Calu3 (cell line): Measurements from ENCODE around the gene KIF26B. TPM values are rescaled to one million over a fixed set of nuclear protein-coding genes. Genes with fewer than 3 reads are reported as not detected.

Experiments used
- BruUV-seq: library from RNA; stranded (reverse); fragments of 400-500 nt; replicated peaks from 2 replicates; lab custom pipeline; 2021; lab: Mats Ljungman, UMichigan
- CTCF ChIA-PET: fragments of 300-600 bp; sonication (Branson Sonifier 250); formaldehyde crosslinking; loops from one replicate; lab custom pipeline; 2022; ENCODE audit warnings: antibody characterized with exemption; lab: Charles Lee
- DNase-seq: peaks from one replicate; pipeline ENCODE4 v3.0.0; 2022
- H3K27ac Mint-ChIP-seq: one replicate; pipeline ENCODE4 v1.8.0; 2022; ENCODE audit warnings: mixed read lengths; ENCODE audit not compliant: unreplicated experiment
- H3K27me3 Mint-ChIP-seq: one replicate; pipeline ENCODE4 v1.8.0; 2022; ENCODE audit warnings: mixed read lengths; ENCODE audit not compliant: unreplicated experiment
- H3K36me3 Mint-ChIP-seq: one replicate; pipeline ENCODE4 v1.8.0; 2022; ENCODE audit warnings: mild to moderate bottlenecking, moderate library complexity, mixed read lengths; ENCODE audit not compliant: insufficient read depth, unreplicated experiment
- H3K4me1 Mint-ChIP-seq: one replicate; pipeline ENCODE4 v1.8.0; 2022; ENCODE audit warnings: mild to moderate bottlenecking, low read depth, mixed read lengths; ENCODE audit not compliant: unreplicated experiment
- H3K4me3 Mint-ChIP-seq: one replicate; pipeline ENCODE4 v1.8.0; 2022; ENCODE audit warnings: mild to moderate bottlenecking, low read depth, moderate library complexity, mixed read lengths; ENCODE audit not compliant: unreplicated experiment
- H3K9me3 Mint-ChIP-seq: one replicate; pipeline ENCODE4 v1.8.0; 2022; ENCODE audit warnings: low read depth, mixed read lengths; ENCODE audit not compliant: unreplicated experiment
- intact Hi-C: fragments of 100-400 bp; cut with micrococcal nuclease; formaldehyde crosslinking; loops from one replicate; pipeline ENCODE4 v1.10.0; 2022; ENCODE audit not compliant: unreplicated experiment
- total RNA-seq: library from RNA; stranded (reverse); gene quantifications from 2 replicates; pipeline ENCODE4 v1.2.3, GENCODE V29; 2022
- TF ChIP-seq, protein P1 (sequence below): fragments of 200-600 bp; IDR thresholded peaks from one replicate; pipeline ENCODE4 v1.8.0; 2022; ENCODE audit warnings: antibody characterized with exemption; ENCODE audit not compliant: unreplicated experiment

The KIF26B gene
- total RNA-seq, 1 experiment from 2014 or later = 1.1 TPM

DNA sequence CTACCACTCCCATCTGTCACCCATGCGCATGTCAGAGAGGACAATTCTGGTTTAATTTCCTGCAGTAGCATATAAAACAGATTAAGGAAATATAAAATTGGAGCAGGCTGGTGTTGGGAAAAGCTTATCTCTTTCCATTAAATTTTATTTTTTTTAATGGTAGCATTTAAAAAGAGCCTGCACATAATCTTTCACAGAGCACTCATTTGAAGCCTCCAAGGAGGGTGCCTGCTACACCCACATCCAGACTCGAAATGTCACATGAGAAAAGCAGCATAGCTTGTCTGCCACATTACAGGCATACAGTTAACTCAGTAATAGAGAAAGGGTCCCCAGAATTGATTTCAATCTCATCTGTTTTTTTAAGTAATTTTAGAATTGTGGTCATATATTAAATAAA is 599.0 kb downstream of the KIF26B start:
- intact Hi-C loops = no loop called here
- H3K4me3 Mint-ChIP-seq = no peak overlapping the region

DNA sequence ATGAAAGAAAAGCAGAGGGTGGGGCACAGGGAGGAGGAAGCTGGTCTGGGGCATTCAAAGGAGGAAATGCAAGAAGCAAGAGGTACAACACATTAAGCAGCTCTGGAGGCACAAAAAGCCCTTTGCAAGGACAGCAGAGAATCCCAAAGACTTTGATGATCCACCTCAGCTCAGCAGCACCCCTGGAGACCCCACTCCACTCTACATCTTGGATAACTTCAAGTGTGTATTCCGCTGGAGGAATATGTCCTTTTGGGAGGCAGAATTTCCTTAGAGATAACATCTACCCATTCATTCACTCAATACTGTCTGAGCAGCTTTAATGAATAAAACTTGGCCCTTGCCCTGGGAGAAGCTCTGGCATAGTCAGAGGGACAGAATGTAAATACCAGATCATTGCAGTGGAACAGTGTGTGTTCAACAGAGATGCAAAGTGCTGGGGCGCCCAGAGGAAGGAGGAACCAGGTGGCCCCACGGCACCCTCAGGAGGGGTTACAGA is 599.7 kb downstream of the KIF26B start:
- H3K4me3 Mint-ChIP-seq = no peak overlapping the region
- DNase-seq = no peak
- H3K27ac Mint-ChIP-seq = no peak overlapping the region
- peaks cover 5% of the 10 kb centered on the region for H3K36me3 Mint-ChIP-seq
- TF ChIP-seq, protein P1, sequence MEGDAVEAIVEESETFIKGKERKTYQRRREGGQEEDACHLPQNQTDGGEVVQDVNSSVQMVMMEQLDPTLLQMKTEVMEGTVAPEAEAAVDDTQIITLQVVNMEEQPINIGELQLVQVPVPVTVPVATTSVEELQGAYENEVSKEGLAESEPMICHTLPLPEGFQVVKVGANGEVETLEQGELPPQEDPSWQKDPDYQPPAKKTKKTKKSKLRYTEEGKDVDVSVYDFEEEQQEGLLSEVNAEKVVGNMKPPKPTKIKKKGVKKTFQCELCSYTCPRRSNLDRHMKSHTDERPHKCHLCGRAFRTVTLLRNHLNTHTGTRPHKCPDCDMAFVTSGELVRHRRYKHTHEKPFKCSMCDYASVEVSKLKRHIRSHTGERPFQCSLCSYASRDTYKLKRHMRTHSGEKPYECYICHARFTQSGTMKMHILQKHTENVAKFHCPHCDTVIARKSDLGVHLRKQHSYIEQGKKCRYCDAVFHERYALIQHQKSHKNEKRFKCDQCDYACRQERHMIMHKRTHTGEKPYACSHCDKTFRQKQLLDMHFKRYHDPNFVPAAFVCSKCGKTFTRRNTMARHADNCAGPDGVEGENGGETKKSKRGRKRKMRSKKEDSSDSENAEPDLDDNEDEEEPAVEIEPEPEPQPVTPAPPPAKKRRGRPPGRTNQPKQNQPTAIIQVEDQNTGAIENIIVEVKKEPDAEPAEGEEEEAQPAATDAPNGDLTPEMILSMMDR = no peak
- intact Hi-C loops = no loop called here
- no peaks in the 10 kb centered on the region for H3K27me3 Mint-ChIP-seq
- no peaks in the 10 kb centered on the region for H3K9me3 Mint-ChIP-seq
- CTCF ChIA-PET = interaction anchor here (0.6 kb wide), 1 partner anchor 64 kb away, joined by 3 read pairs; no protein-coding TSS in a partner anchor
- BruUV-seq = no TSS peak
- no peaks in the 10 kb centered on the region for H3K4me1 Mint-ChIP-seq

More for the DNA sequence above, 599.0 kb downstream of the KIF26B start:
- CTCF ChIA-PET = interaction anchor here (0.5 kb wide), 1 partner anchor 50 kb away, joined by 3 read pairs; no protein-coding TSS in a partner anchor
- Mint-ChIP-seq H3K27me3 (no peaks in the 10 kb centered on the region), H3K27ac (no peak overlapping the region), H3K36me3 (peaks cover 5% of the 10 kb centered on the region), H3K9me3 (no peaks in the 10 kb centered on the region), H3K4me1 (no peaks in the 10 kb centered on the region)
- BruUV-seq = no TSS peak
- TF ChIP-seq, protein P1 = no peak
- no peak for DNase-seq
